Measurements from ENCODE around the gene MEAF6. TPM values are rescaled to one million over a fixed set of nuclear protein-coding genes. Genes with fewer than 3 reads are reported as not detected.

MEAF6 gene
- total RNA-seq, 1 donor from 2014 or later = 93.0 TPM

- H3K27ac Mint-ChIP-seq = peak overlapping the region; percentile 24
- no peaks in the 10 kb centered on the region for H3K9me3 Mint-ChIP-seq
- no peak for DNase-seq (ENCODE audit: low spot score)
- H3K4me1 Mint-ChIP-seq (ENCODE audit: low read depth) = peaks cover 32% of the 10 kb centered on the region
- no peaks in the 10 kb centered on the region for H3K27me3 Mint-ChIP-seq (ENCODE audit: low read depth)
- H3K4me3 Mint-ChIP-seq (ENCODE audit: low read depth) = peak overlapping the region; percentile 78
- intact Hi-C loops (cut with micrococcal nuclease) = loop anchor here (10.0 kb wide), 4 partner anchors 103 to 1723 kb away; partner anchors contain the start of genes SF3A3 and STK40
- H3K36me3 Mint-ChIP-seq (ENCODE audit: low read depth) = peaks cover 24% of the 10 kb centered on the region
These were observed 42.3 kb downstream of the MEAF6 start for GRCh38 chr1:37472281-37472680.

- H3K4me3 Mint-ChIP-seq (ENCODE audit: low read depth) = no peak overlapping the region
- intact Hi-C loops (cut with micrococcal nuclease) = loop anchor here (10.0 kb wide), 4 partner anchors 103 to 1723 kb away; partner anchors contain the start of genes SF3A3 and STK40
These were observed 43.0 kb downstream of the MEAF6 start for GRCh38 chr1:37471345-37472231.

GRCh38 chr1:37469386-37469785 lies 45.2 kb downstream of the MEAF6 start:
- intact Hi-C loops (cut with micrococcal nuclease) = no loop called here
- DNase-seq (ENCODE audit: low spot score) = no peak
- peaks cover 32% of the 10 kb centered on the region for H3K4me1 Mint-ChIP-seq (ENCODE audit: low read depth)
- H3K9me3 Mint-ChIP-seq = no peaks in the 10 kb centered on the region
- H3K27ac Mint-ChIP-seq = no peak overlapping the region
- H3K4me3 Mint-ChIP-seq (ENCODE audit: low read depth) = no peak overlapping the region
- H3K27me3 Mint-ChIP-seq (ENCODE audit: low read depth) = no peaks in the 10 kb centered on the region
- H3K36me3 Mint-ChIP-seq (ENCODE audit: low read depth) = no peaks in the 10 kb centered on the region

More at GRCh38 chr1:37471345-37472231, 43.0 kb downstream of the MEAF6 start:
- no peaks in the 10 kb centered on the region for H3K9me3 Mint-ChIP-seq
- H3K4me1 Mint-ChIP-seq (ENCODE audit: low read depth) = peaks cover 32% of the 10 kb centered on the region
- H3K27me3 Mint-ChIP-seq (ENCODE audit: low read depth) = no peaks in the 10 kb centered on the region
- peaks cover 17% of the 10 kb centered on the region for H3K36me3 Mint-ChIP-seq (ENCODE audit: low read depth)
- H3K27ac Mint-ChIP-seq = no peak overlapping the region
- DNase-seq (ENCODE audit: low spot score) = no peak

GRCh38 chr1:37468037-37468436 lies 46.5 kb downstream of the MEAF6 start:
- H3K4me3 Mint-ChIP-seq (ENCODE audit: low read depth) = no peak overlapping the region
- no peak for DNase-seq (ENCODE audit: low spot score)
- no peaks in the 10 kb centered on the region for H3K9me3 Mint-ChIP-seq
- H3K27ac Mint-ChIP-seq = no peak overlapping the region
- H3K27me3 Mint-ChIP-seq (ENCODE audit: low read depth) = no peaks in the 10 kb centered on the region
- H3K36me3 Mint-ChIP-seq (ENCODE audit: low read depth) = no peaks in the 10 kb centered on the region
- peaks cover 21% of the 10 kb centered on the region for H3K4me1 Mint-ChIP-seq (ENCODE audit: low read depth)
- intact Hi-C loops (cut with micrococcal nuclease) = no loop called here

GRCh38 chr1:37465593-37466517 lies 48.7 kb downstream of the MEAF6 start:
- Mint-ChIP-seq H3K27ac (no peak overlapping the region), H3K4me3 (ENCODE audit: low read depth) (no peak overlapping the region), H3K4me1 (ENCODE audit: low read depth) (peaks cover 7% of the 10 kb centered on the region), H3K9me3 (no peaks in the 10 kb centered on the region), H3K27me3 (ENCODE audit: low read depth) (no peaks in the 10 kb centered on the region), H3K36me3 (ENCODE audit: low read depth) (no peaks in the 10 kb centered on the region)
- intact Hi-C loops (cut with micrococcal nuclease) = no loop called here
- DNase-seq (ENCODE audit: low spot score) = no peak

GRCh38 chr1:37464443-37464842 lies 50.1 kb downstream of the MEAF6 start:
- no peak overlapping the region for H3K4me3 Mint-ChIP-seq (ENCODE audit: low read depth)
- H3K27ac Mint-ChIP-seq = no peak overlapping the region
- intact Hi-C loops (cut with micrococcal nuclease) = no loop called here
- H3K27me3 Mint-ChIP-seq (ENCODE audit: low read depth) = no peaks in the 10 kb centered on the region
- no peaks in the 10 kb centered on the region for H3K9me3 Mint-ChIP-seq
- H3K36me3 Mint-ChIP-seq (ENCODE audit: low read depth) = no peaks in the 10 kb centered on the region
- DNase-seq (ENCODE audit: low spot score) = no peak
- peaks cover 2% of the 10 kb centered on the region for H3K4me1 Mint-ChIP-seq (ENCODE audit: low read depth)

- intact Hi-C loops (cut with micrococcal nuclease) = no loop called here
- H3K4me3 Mint-ChIP-seq (ENCODE audit: low read depth) = no peak overlapping the region
These were observed 52.7 kb downstream of the MEAF6 start for GRCh38 chr1:37461698-37462436.

GRCh38 chr1:37458551-37458950 lies 56.0 kb downstream of the MEAF6 start:
- no peak for DNase-seq (ENCODE audit: low spot score)
- H3K9me3 Mint-ChIP-seq = no peaks in the 10 kb centered on the region
- no peak overlapping the region for H3K4me3 Mint-ChIP-seq (ENCODE audit: low read depth)
- no peaks in the 10 kb centered on the region for H3K36me3 Mint-ChIP-seq (ENCODE audit: low read depth)
- intact Hi-C loops (cut with micrococcal nuclease) = loop anchor here (5.0 kb wide), 2 partner anchors 94 to 229 kb away; partner anchors contain the start of gene SNIP1
- no peak overlapping the region for H3K27ac Mint-ChIP-seq
- no peaks in the 10 kb centered on the region for H3K27me3 Mint-ChIP-seq (ENCODE audit: low read depth)
- H3K4me1 Mint-ChIP-seq (ENCODE audit: low read depth) = peaks cover 6% of the 10 kb centered on the region

More at GRCh38 chr1:37461698-37462436, 52.7 kb downstream of the MEAF6 start:
- Mint-ChIP-seq H3K9me3 (no peaks in the 10 kb centered on the region), H3K27ac (no peak overlapping the region), H3K36me3 (ENCODE audit: low read depth) (no peaks in the 10 kb centered on the region), H3K27me3 (ENCODE audit: low read depth) (no peaks in the 10 kb centered on the region), H3K4me1 (ENCODE audit: low read depth) (no peaks in the 10 kb centered on the region)
- no peak for DNase-seq (ENCODE audit: low spot score)

GRCh38 chr1:37456614-37457013 lies 58.0 kb downstream of the MEAF6 start:
- H3K27me3 Mint-ChIP-seq (ENCODE audit: low read depth) = no peaks in the 10 kb centered on the region
- H3K4me3 Mint-ChIP-seq (ENCODE audit: low read depth) = no peak overlapping the region
- H3K9me3 Mint-ChIP-seq = no peaks in the 10 kb centered on the region
- intact Hi-C loops (cut with micrococcal nuclease) = loop anchor here (5.0 kb wide), 2 partner anchors 96 to 231 kb away; partner anchors contain the start of gene SNIP1
- DNase-seq (ENCODE audit: low spot score) = no peak
- H3K27ac Mint-ChIP-seq = no peak overlapping the region
- H3K36me3 Mint-ChIP-seq (ENCODE audit: low read depth) = no peaks in the 10 kb centered on the region
- peaks cover 6% of the 10 kb centered on the region for H3K4me1 Mint-ChIP-seq (ENCODE audit: low read depth)

- H3K4me1 Mint-ChIP-seq (ENCODE audit: low read depth) = peaks cover 6% of the 10 kb centered on the region
- DNase-seq (ENCODE audit: low spot score) = no peak
- no peaks in the 10 kb centered on the region for H3K36me3 Mint-ChIP-seq (ENCODE audit: low read depth)
- no peak overlapping the region for H3K4me3 Mint-ChIP-seq (ENCODE audit: low read depth)
- intact Hi-C loops (cut with micrococcal nuclease) = loop anchor here (5.0 kb wide), 2 partner anchors 97 to 232 kb away; partner anchors contain the start of gene SNIP1
- H3K27me3 Mint-ChIP-seq (ENCODE audit: low read depth) = no peaks in the 10 kb centered on the region
- H3K27ac Mint-ChIP-seq = no peak overlapping the region
- no peaks in the 10 kb centered on the region for H3K9me3 Mint-ChIP-seq
These were observed 59.0 kb downstream of the MEAF6 start for GRCh38 chr1:37455516-37455915.

- Mint-ChIP-seq H3K27me3 (ENCODE audit: low read depth) (no peaks in the 10 kb centered on the region), H3K27ac (no peak overlapping the region), H3K9me3 (no peaks in the 10 kb centered on the region), H3K4me3 (ENCODE audit: low read depth) (no peak overlapping the region), H3K4me1 (ENCODE audit: low read depth) (peaks cover 14% of the 10 kb centered on the region), H3K36me3 (ENCODE audit: low read depth) (no peaks in the 10 kb centered on the region)
- intact Hi-C loops (cut with micrococcal nuclease) = loop anchor here (1.0 kb wide), 1 partner anchor 34 kb away; no protein-coding TSS in a partner anchor
- no peak for DNase-seq (ENCODE audit: low spot score)
These were observed 60.9 kb downstream of the MEAF6 start for GRCh38 chr1:37453647-37454046.

- Mint-ChIP-seq H3K36me3 (ENCODE audit: low read depth) (no peaks in the 10 kb centered on the region), H3K27me3 (ENCODE audit: low read depth) (no peaks in the 10 kb centered on the region), H3K9me3 (no peaks in the 10 kb centered on the region), H3K4me3 (ENCODE audit: low read depth) (no peak overlapping the region), H3K27ac (no peak overlapping the region), H3K4me1 (ENCODE audit: low read depth) (peaks cover 14% of the 10 kb centered on the region)
- no peak for DNase-seq (ENCODE audit: low spot score)
- intact Hi-C loops (cut with micrococcal nuclease) = no loop called here
These were observed 62.1 kb downstream of the MEAF6 start for GRCh38 chr1:37452416-37452815.
